ENCODE results near the gene MRGPRD.

MRGPRD gene

GRCh38 chr11:68993546-68993945 is 12.8 kb upstream of the MRGPRD start:
- H3K36me3 ChIP-seq (ENCODE audit: insufficient read depth, low read length) = no peaks in the 10 kb centered on the region
- no peak for TF ChIP-seq EZH2phosphoT487 (IDR thresholded peaks at IDR 0.05; ENCODE audit: borderline replicate concordance)
- H3K79me2 ChIP-seq (ENCODE audit: insufficient read depth, low read length) = no peaks in the 10 kb centered on the region

GRCh38 chr11:68992743-68993255 is 12.0 kb upstream of the MRGPRD start:
- TF ChIP-seq CTCF (conservative IDR thresholded peaks at IDR 0.05; ENCODE audit: low read length) (no peak), EZH2phosphoT487 (IDR thresholded peaks at IDR 0.05; ENCODE audit: borderline replicate concordance) (no peak)
- Histone ChIP-seq H3K9ac (ENCODE audit: low read depth, low read length, poor library complexity, severe bottlenecking) (no peak overlapping the region), H3K36me3 (ENCODE audit: insufficient read depth, low read length) (no peaks in the 10 kb centered on the region), H3K9me2 (replicated peaks; ENCODE audit: low read depth, low read length) (no peaks in the 10 kb centered on the region), H4K20me1 (ENCODE audit: insufficient read depth, low read length, poor library complexity, severe bottlenecking) (no peaks in the 10 kb centered on the region), H3F3A (ENCODE audit: low read depth) (no peaks in the 10 kb centered on the region), H2AFZ (ENCODE audit: low read length) (no peak overlapping the region), H3K79me2 (ENCODE audit: insufficient read depth, low read length) (no peaks in the 10 kb centered on the region), H3K4me3 (ENCODE audit: low read length, poor library complexity, severe bottlenecking) (no peak overlapping the region), H3K4me1 (ENCODE audit: insufficient read depth, low read length, poor library complexity, severe bottlenecking) (no peaks in the 10 kb centered on the region), H3K4me2 (ENCODE audit: low read depth, low read length, poor library complexity, severe bottlenecking) (no peak overlapping the region), H3K9me3 (ENCODE audit: insufficient read depth, low read depth, low read length) (no peaks in the 10 kb centered on the region), H3K27me3 (ENCODE audit: insufficient read depth, low read length, poor library complexity, severe bottlenecking) (no peaks in the 10 kb centered on the region)

More at GRCh38 chr11:68993546-68993945, 12.8 kb upstream of the MRGPRD start:
- no peak overlapping the region for H3K9ac ChIP-seq (ENCODE audit: low read depth, low read length, poor library complexity, severe bottlenecking)
- no peak overlapping the region for H2AFZ ChIP-seq (ENCODE audit: low read length)
- H3K9me2 ChIP-seq (replicated peaks; ENCODE audit: low read depth, low read length) = no peaks in the 10 kb centered on the region
- H3F3A ChIP-seq (ENCODE audit: low read depth) = no peaks in the 10 kb centered on the region
- H3K4me2 ChIP-seq (ENCODE audit: low read depth, low read length, poor library complexity, severe bottlenecking) = no peak overlapping the region
- H3K27me3 ChIP-seq (ENCODE audit: insufficient read depth, low read length, poor library complexity, severe bottlenecking) = no peaks in the 10 kb centered on the region
- H3K4me3 ChIP-seq (ENCODE audit: low read length, poor library complexity, severe bottlenecking) = no peak overlapping the region
- no peaks in the 10 kb centered on the region for H3K9me3 ChIP-seq (ENCODE audit: insufficient read depth, low read depth, low read length)
- no peaks in the 10 kb centered on the region for H3K4me1 ChIP-seq (ENCODE audit: insufficient read depth, low read length, poor library complexity, severe bottlenecking)
- no peaks in the 10 kb centered on the region for H4K20me1 ChIP-seq (ENCODE audit: insufficient read depth, low read length, poor library complexity, severe bottlenecking)

GRCh38 chr11:68990995-68991780 is 10.4 kb upstream of the MRGPRD start:
- TF ChIP-seq CTCF (conservative IDR thresholded peaks at IDR 0.05; ENCODE audit: low read length) (no peak), EZH2phosphoT487 (IDR thresholded peaks at IDR 0.05; ENCODE audit: borderline replicate concordance) (no peak)
- no peak overlapping the region for H3K9ac ChIP-seq (ENCODE audit: low read depth, low read length, poor library complexity, severe bottlenecking)
- H3F3A ChIP-seq (ENCODE audit: low read depth) = no peaks in the 10 kb centered on the region
- H3K4me2 ChIP-seq (ENCODE audit: low read depth, low read length, poor library complexity, severe bottlenecking) = no peak overlapping the region
- H3K9me3 ChIP-seq (ENCODE audit: insufficient read depth, low read depth, low read length) = 0 out of 2 replicates have a peak, but pooled peaks cover 4% of the 10 kb centered on the region
- H3K4me3 ChIP-seq (ENCODE audit: low read length, poor library complexity, severe bottlenecking) = no peak overlapping the region
- no peaks in the 10 kb centered on the region for H4K20me1 ChIP-seq (ENCODE audit: insufficient read depth, low read length, poor library complexity, severe bottlenecking)
- H3K36me3 ChIP-seq (ENCODE audit: insufficient read depth, low read length) = no peaks in the 10 kb centered on the region
- no peaks in the 10 kb centered on the region for H3K79me2 ChIP-seq (ENCODE audit: insufficient read depth, low read length)
- H2AFZ ChIP-seq (ENCODE audit: low read length) = no peak overlapping the region
- no peaks in the 10 kb centered on the region for H3K9me2 ChIP-seq (replicated peaks; ENCODE audit: low read depth, low read length)
- no peaks in the 10 kb centered on the region for H3K4me1 ChIP-seq (ENCODE audit: insufficient read depth, low read length, poor library complexity, severe bottlenecking)
- H3K27me3 ChIP-seq (ENCODE audit: insufficient read depth, low read length, poor library complexity, severe bottlenecking) = no peaks in the 10 kb centered on the region

All from Loucy (cell line).